Stomach (tissue), 4 donors: Measurements from ENCODE around the gene SLC25A51.

ENCODE experiments used
- CTCF ChIP-seq, 7 experiments: fragments of 450-650 bp in 4 of 7; fragments of 200-600 bp in 3 of 7; sonication (generic) in 3 of 7; IDR thresholded peaks; one replicate each; pipeline ENCODE4 v1.5.1; 2016 to 2019; ENCODE audit warnings: antibody characterized with exemption in 7 of 7, control low read depth in 2 of 7, mild to moderate bottlenecking in 1 of 7
- EP300 ChIP-seq: sonication (generic); formaldehyde crosslinking; IDR thresholded peaks from one replicate; pipeline ENCODE4 v1.6.1; 2017; ENCODE audit warnings: antibody characterized with exemption
- POLR2A ChIP-seq, 4 donors: fragments of 450-650 bp; IDR thresholded peaks; one replicate each; pipeline ENCODE4 v1.6.1; 2016; ENCODE audit warnings: antibody characterized with exemption in 4 of 4, control low read depth in 2 of 4, mild to moderate bottlenecking in 1 of 4, moderate library complexity in 1 of 4
- POLR2AphosphoS5 ChIP-seq, 3 donors: sonication (generic); formaldehyde crosslinking; IDR thresholded peaks; one replicate each; pipeline ENCODE4 v1.6.1; 2016; ENCODE audit warnings: antibody characterized with exemption in 3 of 3

DNA sequence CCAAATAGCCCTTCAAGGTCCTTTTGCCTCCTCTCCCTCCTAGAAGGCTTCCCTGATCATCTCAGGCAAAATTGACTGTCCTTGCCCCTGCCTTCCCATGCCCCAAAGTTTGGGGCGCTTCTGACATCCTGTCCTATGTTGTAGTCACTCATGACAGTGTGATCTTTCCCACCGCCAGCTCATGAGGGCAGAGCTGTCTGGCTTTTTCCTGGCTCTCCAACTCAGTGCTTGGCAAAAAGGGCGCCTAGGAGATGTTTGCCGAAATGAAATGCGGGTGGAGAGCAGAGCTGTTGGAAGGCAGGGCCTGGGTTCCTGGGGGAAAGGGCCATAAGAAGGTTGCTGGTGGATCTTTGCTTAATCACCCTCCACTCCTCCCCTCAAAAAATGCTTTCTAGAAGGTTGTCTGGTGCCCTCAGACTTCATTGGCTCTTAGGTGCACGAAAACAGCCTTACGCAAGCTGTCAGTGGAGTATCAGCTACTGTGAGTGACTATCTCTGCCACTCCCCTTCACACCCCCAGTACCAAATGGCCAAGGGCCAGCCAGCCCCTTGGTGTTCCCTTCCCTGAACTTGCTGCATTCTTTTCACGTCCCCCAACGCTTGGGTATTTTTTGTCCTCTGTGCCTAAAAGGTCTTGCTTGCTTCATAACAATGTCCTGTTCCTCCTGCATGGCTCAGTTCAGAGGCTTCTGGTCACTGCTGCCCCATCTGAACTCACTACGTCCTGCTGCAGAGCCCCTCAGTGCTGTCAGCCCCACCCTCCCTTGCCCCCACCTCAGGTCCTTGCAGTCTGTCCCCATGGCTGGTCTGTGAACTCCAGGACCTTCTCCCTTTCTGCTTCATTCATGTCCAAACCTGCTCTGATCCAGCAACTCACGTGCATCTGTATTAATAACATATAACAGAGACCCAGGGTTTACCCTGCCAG is 2.6 kb upstream of the SLC25A51 start:
- TF ChIP-seq POLR2AphosphoS5 (IDR thresholded peaks at IDR 0.05) (no peak), POLR2A (IDR thresholded peaks at IDR 0.05) (no peak), CTCF (IDR thresholded peaks at IDR 0.05) (no peak), EP300 (no peak)
